Measurements from ENCODE around the gene RPL19. TPM values are rescaled to one million over a fixed set of nuclear protein-coding genes. Genes with fewer than 3 reads are reported as not detected.
A peak's percentile ranks its signal among the peaks of the same experiment; 100 is the strongest.

Gene RPL19
- total and polyA plus RNA-seq, 12 donors = 907 to 3,029 (median 991) TPM

GRCh38 chr17:39236450-39236927, 36.4 kb downstream of the RPL19 start:
- Histone ChIP-seq H3K4me1 (peaks cover 3 to 24% (median 13%) of the 10 kb centered on the region in 9 donors), H3K4me3 (no peak overlapping the region), H3K36me3 (no peaks in the 10 kb centered on the region), H3K27ac (no peak overlapping the region), H3K9me3 (no peaks in the 10 kb centered on the region), H3K27me3 (peaks cover 3 to 51% (median 30%) of the 10 kb centered on the region in 7 donors)
- no peak for TF ChIP-seq CTCF (IDR thresholded peaks at IDR 0.05)
- intact Hi-C loops (cut with DNase I) = loop anchor here in 4 of 10 donors (10.0 kb wide), 3 partner anchors 72 to 262 kb away; partner anchors contain the start of gene ARL5C (in 2 of the 4)
- DNase-seq (no peak), ATAC-seq (peak in 1 of 8 donors; percentile 18)
- WGBS, 2 donors = 64% methylated on average over 5 of the region's 5 CpGs

- peaks cover 3 to 46% (median 25%) of the 10 kb centered on the region in 7 donors for H3K27me3 ChIP-seq
- WGBS, 2 donors = 74 to 84% methylated on average over 6 of the region's 6 CpGs
Measured at GRCh38 chr17:39236981-39237441, 36.9 kb downstream of the RPL19 start.

DNA sequence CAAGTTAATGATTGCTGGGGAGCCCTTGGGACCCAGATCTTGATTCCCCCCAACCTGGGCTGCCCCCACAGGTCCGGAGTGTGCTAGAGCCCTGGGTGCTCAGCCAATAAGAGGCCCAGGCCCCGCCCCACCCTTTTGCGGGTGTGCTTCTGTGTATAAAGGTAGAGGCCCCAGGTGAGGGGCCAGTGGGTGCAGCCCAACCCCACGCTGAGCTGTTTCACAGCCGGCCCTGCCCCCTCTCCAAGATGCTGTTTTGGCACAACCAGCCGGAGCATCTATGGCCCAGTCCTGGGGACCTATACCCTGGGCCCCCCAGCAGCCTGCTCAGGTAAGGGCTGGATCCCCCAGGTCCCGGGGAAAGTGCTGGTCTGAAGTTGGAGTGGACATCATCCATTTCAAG, 37.5 kb downstream of the RPL19 start:
- no peak for DNase-seq
- peak in 1 of 8 donors; percentile 35 for ATAC-seq
- H3K4me1 ChIP-seq = peaks cover 0 to 15% (median 4%) of the 10 kb centered on the region in 9 donors
- no peak for TF ChIP-seq CTCF (IDR thresholded peaks at IDR 0.05)
- H3K9me3 ChIP-seq = no peaks in the 10 kb centered on the region
- H3K27ac ChIP-seq = no peak overlapping the region
- H3K36me3 ChIP-seq = no peaks in the 10 kb centered on the region
- no peak overlapping the region for H3K4me3 ChIP-seq
- intact Hi-C loops (cut with DNase I) = loop anchor here in 4 of 10 donors (10.0 kb wide), 3 partner anchors 73 to 263 kb away; partner anchors contain the start of gene ARL5C (in 2 of the 4)
- 83% methylated on average over 7 of the region's 7 CpGs for WGBS, 2 donors
- H3K27me3 ChIP-seq = peaks cover 2 to 40% (median 21%) of the 10 kb centered on the region in 7 donors

More at GRCh38 chr17:39236981-39237441, 36.9 kb downstream of the RPL19 start:
- Histone ChIP-seq H3K4me3 (no peak overlapping the region), H3K27ac (no peak overlapping the region), H3K9me3 (no peaks in the 10 kb centered on the region), H3K4me1 (peaks cover under 1 to 18% (median 8%) of the 10 kb centered on the region in 9 donors), H3K36me3 (no peaks in the 10 kb centered on the region)
- TF ChIP-seq CTCF (IDR thresholded peaks at IDR 0.05) = no peak
- intact Hi-C loops (cut with DNase I) = loop anchor here in 4 of 10 donors (10.0 kb wide), 3 partner anchors 72 to 262 kb away; partner anchors contain the start of gene ARL5C (in 2 of the 4)
- no peak for DNase-seq
- ATAC-seq = peak in 2 of 8 donors; percentile 4 to 21

DNA sequence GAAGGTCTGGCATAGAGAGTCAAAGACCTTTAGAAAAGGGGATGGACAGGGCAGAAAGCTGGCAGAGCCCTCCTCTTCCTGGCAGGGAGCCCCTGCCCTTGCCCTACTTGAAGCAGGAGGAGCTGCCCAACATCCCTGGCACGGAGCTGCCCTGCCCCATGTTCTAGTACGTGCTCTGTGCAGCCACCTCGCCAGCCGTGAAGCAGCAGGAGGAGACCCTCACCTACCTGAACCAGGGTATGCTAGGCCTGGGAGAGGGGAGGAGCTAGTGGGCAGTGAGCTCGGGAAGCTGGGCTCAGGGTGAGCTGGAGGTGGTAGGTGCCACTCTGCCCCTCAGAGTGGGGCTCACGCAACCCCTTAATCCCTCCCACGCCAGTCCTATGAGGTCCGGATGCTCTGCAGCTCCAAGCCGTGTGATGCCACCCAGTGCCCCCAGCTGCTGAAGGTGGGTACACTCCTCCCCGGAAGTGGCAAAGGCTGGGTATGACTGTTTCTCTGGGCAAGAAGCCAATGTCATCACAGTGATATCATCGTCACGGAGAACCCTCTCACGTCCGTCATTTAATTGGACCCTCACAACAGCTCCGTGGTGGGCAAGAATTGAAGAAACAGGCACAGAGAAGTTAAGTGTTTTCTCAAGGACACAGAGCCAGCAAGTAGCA, 38.4 kb downstream of the RPL19 start:
- 27 to 36% methylated on average over 15 of the region's 15 CpGs for WGBS, 2 donors
- peak in 1 of 2 donors; percentile 64 for DNase-seq
- intact Hi-C loops (cut with DNase I) = loop anchor here in 5 of 10 donors (2.0 to 10.0 kb wide), 4 partner anchors 32 to 264 kb away; partner anchors contain the start of gene ARL5C (in 2 of the 5)
- ATAC-seq = peak in 6 of 8 donors; percentile 43 to 66 (median 58)
- H3K27ac ChIP-seq = peak overlapping the region in 1 of 10 donors; percentile 68
- peaks cover 0 to 15% (median 4%) of the 10 kb centered on the region in 9 donors for H3K4me1 ChIP-seq
- no peak for TF ChIP-seq CTCF (IDR thresholded peaks at IDR 0.05)
- H3K9me3 ChIP-seq = no peaks in the 10 kb centered on the region
- H3K4me3 ChIP-seq = no peak overlapping the region
- peaks cover 0 to 31% (median 12%) of the 10 kb centered on the region in 7 donors for H3K27me3 ChIP-seq
- no peaks in the 10 kb centered on the region for H3K36me3 ChIP-seq
